Hematopoietic multipotent progenitor cell treated with erythropoietin and hydrocortisone succinate and interleukin-3 and kit ligand, for 4 days (in vitro differentiated cells): Measurements from ENCODE around the gene JAM3.
A peak's percentile ranks its signal among the peaks of the same experiment; 100 is the strongest.

Source experiments
- DNase-seq: peaks from one replicate; pipeline ENCODE4 v3.0.0-alpha.2; 2015

The JAM3 gene

GRCh38 chr11:134040386-134041302, 28.2 kb upstream of the JAM3 start:
- DNase-seq: no peak

GRCh38 chr11:134041349-134041748, 27.5 kb upstream of the JAM3 start:
- DNase-seq: no peak

DNA sequence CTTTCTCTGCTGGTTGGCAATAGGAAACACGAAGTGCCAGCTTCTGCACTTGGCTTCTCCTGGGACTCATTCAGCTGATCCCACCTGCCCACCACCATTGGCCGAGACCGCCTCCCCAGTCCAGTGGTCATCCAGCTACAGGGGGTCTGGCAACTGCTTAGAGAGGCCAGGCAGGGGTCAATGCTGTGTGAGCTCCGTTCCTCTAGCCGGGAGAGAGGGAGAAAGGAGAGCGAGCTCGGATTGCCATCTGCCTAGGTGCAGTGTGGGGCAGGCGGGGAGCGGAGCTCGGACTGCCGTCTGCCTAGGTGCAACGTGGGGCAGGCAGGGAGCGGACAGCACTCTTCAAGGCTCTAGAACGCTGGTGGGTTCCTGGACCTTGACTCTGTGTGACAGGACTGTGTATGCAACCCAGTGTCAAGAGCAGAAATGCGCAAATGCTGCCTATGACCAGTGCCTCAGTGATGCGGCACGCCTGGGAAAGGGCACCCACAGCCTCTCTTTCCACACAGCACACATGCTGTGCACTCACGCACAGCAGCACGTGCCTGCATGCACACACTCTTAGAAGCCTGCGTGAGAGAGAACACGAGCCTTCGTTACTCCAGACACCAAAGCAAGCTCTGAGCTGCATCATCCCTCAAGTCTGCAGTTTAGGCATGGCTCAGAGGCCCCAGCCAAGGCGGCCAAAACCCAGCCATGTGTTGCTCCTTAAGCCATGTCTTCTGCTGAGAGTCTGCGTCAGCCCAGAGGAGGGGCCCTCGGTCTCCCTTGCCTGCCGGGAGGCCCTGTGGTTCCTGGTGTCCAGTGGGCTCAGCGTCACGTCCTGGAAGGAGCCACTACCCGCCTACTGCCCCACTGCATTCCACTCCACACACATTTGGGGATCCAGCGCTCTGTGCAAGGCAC, 26.8 kb upstream of the JAM3 start:
- no peak for DNase-seq

- DNase-seq: no peak
These were observed 25.0 kb upstream of the JAM3 start for GRCh38 chr11:134043821-134044420.

DNA sequence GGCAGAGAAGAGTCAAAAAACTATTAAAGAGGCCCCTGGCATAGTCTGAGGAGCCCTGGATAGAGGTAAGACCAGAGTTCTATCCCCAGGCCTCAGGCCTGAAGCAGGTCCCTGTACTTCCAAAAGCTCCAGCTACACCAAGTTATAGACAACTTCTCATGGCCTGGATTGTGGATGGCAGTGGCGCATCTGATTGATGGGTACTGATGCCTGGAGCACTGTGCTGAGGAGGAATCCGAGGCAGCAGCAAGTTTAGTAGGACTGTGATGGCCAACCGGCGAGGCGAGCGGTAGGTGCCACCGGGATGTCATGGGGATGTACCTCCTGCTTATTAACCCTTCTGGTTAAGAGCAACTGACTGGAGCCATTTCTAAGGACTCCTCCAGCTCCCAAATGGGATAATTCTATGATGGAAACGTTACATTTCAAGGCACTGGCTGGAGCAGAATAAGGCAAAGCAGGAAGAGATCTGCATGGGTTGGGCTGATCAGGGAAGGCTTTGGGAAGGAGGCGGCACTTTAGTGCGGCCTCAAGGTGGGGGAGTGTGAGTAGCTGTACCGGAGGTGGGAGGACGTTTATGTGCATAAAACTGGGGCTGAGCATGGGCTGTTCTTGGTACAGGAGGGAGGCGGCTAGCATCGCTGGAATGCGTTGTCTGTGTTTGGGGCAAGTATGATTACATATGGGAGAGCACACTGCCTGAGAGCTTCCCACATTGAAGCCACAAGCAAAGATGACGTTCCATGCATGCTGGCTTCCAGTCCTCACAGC, 24.2 kb upstream of the JAM3 start:
- DNase-seq: no peak

DNA sequence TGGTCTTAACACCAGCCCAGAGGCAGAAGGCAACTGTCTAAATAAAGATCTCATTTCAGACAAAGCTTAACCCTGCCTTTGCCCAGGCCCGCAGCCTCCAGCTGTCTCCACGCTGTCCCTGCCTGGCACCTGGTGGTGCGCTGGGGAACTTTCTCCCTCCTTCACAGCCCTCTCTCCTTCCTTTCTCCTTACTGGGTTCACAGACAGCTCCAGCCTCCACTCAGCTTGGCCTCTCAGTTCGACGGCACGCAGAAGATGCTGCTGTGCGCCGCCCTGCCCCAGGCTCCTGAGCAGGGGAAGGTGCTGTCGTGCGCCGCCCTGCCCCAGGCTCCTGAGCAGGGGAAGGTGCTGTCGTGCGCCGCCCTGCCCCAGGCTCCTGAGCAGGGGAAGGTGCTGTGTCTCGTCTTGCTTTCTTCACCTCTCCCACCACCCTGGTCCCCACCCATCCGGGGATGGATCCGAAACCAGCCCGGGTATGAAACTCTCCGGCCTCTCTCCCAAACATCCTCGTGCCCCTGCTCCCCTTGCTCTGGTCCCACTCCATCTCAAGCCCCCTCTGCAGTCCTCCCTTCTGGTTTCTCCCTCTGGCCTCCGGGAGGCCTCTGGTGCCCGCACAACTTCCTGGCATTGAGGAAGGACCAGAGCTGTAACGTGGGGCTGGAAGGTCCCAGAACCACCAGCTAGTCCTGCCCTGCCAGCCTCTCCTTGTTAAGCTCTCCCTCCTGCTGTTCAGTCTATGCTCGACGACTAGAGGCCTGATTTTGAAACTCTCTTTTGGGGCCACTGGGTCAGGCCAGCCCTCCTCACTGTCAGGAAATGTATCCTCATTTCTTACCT, 22.9 kb upstream of the JAM3 start:
- peak; percentile 46 for DNase-seq

DNA sequence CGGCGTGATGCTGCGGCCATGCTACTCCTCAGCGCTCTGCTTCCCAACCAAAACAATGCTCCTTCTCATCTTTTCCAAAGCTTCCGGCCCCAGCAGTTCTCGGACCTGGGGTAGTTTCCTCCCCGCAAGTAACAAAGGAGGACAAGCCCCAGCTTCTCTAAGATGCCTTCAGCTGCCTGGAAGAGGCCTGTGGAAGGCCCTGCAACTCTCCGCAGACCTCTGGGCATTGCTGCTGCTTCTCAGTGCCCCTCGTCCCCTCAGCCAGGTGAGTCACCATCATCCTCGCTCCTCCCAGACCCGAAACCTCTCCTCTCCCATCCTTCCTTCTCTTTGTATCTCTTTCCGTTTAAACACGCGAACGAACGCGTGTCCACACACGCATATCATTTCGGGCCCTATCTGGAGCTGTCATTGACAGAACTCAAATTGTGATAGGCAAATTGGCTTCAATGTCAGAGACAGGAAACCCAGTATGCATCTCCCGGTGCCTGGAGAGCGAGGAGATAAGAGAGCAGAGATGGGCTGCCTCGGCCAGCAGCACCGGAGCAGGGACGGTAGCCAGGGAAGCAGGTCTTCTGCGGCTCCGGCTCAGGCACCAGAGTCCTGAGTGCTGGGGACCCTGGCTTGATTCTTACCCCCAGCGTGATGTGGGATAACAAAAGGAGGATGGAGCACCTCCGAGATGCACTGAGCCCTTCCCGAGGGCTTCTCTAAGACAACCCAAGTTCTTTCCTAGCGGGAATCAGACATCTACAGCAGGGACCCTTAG, 22.0 kb upstream of the JAM3 start:
- no peak for DNase-seq

GRCh38 chr11:134047586-134047999, 21.3 kb upstream of the JAM3 start:
- no peak for DNase-seq

DNA sequence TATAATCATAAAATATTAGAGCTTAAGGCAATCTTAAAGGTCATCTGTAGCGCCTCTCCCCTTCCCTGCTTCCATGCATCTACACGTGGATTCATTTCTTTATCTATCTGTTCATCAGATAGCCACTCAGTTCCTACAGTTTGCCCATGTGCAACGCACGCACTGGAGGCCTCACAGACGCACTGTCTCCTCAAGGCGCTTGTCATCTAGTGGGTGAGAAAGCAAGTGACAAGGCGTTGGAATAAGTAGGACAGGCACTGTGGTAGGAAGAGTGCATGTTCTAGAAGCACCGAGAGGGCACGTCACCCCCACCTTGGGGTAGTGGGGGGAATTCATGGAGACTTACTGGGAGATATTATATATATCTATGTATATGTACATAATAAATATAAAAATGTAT, 20.8 kb upstream of the JAM3 start:
- DNase-seq: no peak

- no peak for DNase-seq
These were observed 19.6 kb upstream of the JAM3 start for GRCh38 chr11:134049303-134049702.

- peak; percentile 83 for DNase-seq
These were observed 18.1 kb upstream of the JAM3 start for GRCh38 chr11:134050541-134051383.

DNA sequence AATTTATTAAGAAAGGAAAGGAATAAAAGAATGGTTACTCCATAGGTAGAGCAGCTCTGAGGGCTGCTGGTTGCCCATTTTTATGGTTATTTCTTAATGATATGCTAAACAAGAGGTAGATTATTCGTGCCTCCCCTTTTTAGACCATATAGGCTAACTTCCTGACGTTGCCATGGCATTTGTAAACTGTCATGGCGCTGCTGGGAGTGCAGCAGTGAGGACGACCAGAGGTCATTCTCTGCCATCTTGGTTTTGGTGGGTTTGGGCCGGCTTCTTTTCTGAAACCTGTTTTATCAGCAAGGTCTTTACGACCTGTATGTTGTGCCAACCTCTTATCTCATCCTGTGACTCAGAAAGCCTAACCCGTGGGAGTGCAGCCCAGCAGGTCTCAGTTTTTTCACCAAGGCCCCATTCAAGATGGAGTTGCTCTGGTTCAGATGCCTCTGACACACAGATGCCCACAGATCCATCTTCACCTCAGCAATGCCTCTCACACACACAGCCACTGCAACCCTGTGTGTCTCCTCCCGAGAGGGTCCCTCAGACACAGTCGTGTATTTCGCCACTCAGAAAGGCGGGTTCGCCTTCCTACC, 16.4 kb upstream of the JAM3 start:
- no peak for DNase-seq

DNA sequence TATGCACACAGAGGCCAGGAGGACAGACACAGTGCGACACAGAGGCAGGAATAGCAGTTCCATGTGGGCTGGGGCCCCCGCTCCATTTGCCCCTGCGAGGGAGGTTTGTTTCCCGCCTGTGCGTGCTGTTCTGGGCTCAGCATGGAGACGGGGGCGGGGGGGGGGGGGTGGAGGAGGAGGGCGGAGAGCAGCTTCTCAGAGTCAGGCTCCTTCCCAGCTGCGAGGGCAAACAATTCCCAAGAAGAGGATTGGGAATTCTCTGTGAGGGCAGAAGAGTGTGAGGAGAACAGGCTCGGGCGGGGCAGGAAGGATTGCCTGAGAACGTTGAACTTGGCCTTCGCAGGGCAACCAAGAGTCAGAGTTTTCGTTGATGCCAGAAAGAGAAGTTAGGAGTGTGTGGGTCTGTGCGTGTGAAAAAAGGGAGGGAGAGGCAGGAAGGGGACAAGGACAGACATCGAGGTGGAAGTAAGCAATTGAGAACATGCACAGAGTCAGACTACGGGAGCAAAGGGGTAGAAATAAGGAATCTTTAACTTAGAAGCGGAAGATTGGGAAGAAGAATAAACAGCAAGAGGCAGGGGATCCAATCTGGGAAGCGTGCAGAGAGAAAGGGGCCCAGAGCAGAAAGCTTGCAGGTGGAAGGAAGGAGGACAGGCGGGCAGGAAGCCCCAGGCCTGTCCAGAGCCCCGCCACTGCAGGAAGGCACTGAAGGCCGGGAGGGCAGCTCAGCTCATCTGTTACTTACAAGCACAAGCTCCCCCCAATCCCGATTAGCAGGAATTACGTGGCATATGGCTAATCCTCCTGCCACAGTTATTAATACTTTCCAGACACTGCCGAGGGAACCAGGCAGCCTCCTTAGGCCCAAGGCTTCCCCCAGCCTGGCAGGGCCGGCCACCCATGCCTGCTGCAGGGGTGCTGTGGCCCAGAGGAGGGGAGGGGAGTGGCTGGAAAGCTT, 15.6 kb upstream of the JAM3 start:
- no peak for DNase-seq

GRCh38 chr11:134055029-134055428, 13.8 kb upstream of the JAM3 start:
- DNase-seq: no peak

GRCh38 chr11:134060316-134060715, 8.6 kb upstream of the JAM3 start:
- DNase-seq: peak; percentile 70

- DNase-seq: peak; percentile 37
These were observed 6.4 kb upstream of the JAM3 start for GRCh38 chr11:134062265-134063123.

DNA sequence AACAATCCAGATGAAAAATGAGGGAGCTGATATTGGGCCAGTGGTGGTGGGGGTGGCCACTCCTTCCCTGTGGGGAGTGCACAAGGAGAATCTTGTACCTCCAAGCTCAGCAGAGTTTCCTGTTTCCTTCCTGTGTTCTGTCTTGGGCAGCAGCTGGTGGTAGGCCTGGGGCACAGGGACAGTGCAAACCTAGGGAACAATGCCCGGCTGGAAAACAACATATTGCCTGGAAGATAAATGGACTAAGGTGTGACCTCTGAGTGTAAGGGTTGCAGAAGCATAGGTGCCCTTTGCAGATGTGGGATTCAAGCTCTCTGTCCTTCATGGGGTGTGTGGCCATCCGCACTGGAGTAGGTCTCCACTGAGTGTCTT, 5.8 kb upstream of the JAM3 start:
- DNase-seq: no peak
